PC-3 (cell line): ENCODE measurements around the gene IFNGR1. TPM values are rescaled to one million over a fixed set of nuclear protein-coding genes. Genes with fewer than 3 reads are reported as not detected.

Experiments used
- ATAC-seq: fragments of 200-7000 bp; cut with Tn5 transposase; 2 replicates; pipeline ENCODE4 v1.9.1; 2020; ENCODE audit warnings: mild to moderate bottlenecking, moderate library complexity
- BruUV-seq: library from RNA; stranded (reverse); fragments of 400-500 nt; replicated peaks from 2 replicates; lab custom pipeline; 2021; lab: Mats Ljungman, UMichigan
- CTCF ChIA-PET: fragments of 300-600 bp; sonication (Branson Sonifier 250); formaldehyde crosslinking; loops from one replicate; lab custom pipeline; 2022; ENCODE audit warnings: antibody characterized with exemption; lab: Charles Lee
- POLR2A ChIA-PET: fragments of 300-600 bp; sonication (Branson Sonifier 250); formaldehyde crosslinking; loops from one replicate; lab custom pipeline; 2022; ENCODE audit warnings: antibody characterized with exemption; ENCODE audit not compliant: unreplicated experiment; lab: Charles Lee
- DNase-seq: peaks from one replicate; pipeline ENCODE4 v3.0.0-alpha.2; 2015
- H2AFZ ChIP-seq: fragments of 300-600 bp; sonication (generic); 2 replicates; pipeline ENCODE4 v1.6.0; 2016; ENCODE audit warnings: antibody characterized with exemption, low read length
- H3F3A ChIP-seq: fragments of 300-600 bp; sonication (generic); one replicate; pipeline ENCODE4 v1.6.0; 2017; ENCODE audit warnings: antibody characterized with exemption, low read length, control low read depth, mild to moderate bottlenecking; ENCODE audit not compliant: unreplicated experiment
- H3K27ac ChIP-seq: fragments of 300-600 bp; sonication (generic); 2 replicates; pipeline ENCODE4 v1.5.1; 2016; ENCODE audit warnings: mild to moderate bottlenecking, low read length
- H3K27me3 ChIP-seq: fragments of 300-600 bp; sonication (generic); 2 replicates; pipeline ENCODE4 v1.6.1; 2016; ENCODE audit warnings: low read length, mixed read lengths
- H3K36me3 ChIP-seq: fragments of 300-600 bp; sonication (generic); 2 replicates; pipeline ENCODE4 v1.6.1; 2016; ENCODE audit warnings: low read depth, mixed run types, low read length, mixed read lengths
- H3K4me1 ChIP-seq: fragments of 300-600 bp; sonication (generic); 2 replicates; pipeline ENCODE4 v1.5.1; 2016; ENCODE audit warnings: low read length; ENCODE audit not compliant: insufficient read depth
- H3K4me2 ChIP-seq: fragments of 300-600 bp; sonication (generic); 2 replicates; pipeline ENCODE4 v1.6.0; 2016; ENCODE audit warnings: low read length
- H3K4me3 ChIP-seq: fragments of 300-600 bp; sonication (generic); 2 replicates; pipeline ENCODE4 v1.5.1; 2016; ENCODE audit warnings: mild to moderate bottlenecking, low read length, mixed read lengths
- H3K79me2 ChIP-seq: fragments of 300-600 bp; sonication (generic); 2 replicates; pipeline ENCODE4 v1.6.1; 2017; ENCODE audit warnings: low read length, mixed read lengths
- H3K9ac ChIP-seq: fragments of 300-600 bp; sonication (generic); 2 replicates; pipeline ENCODE4 v1.6.0; 2016; ENCODE audit warnings: mild to moderate bottlenecking, low read length
- H3K9me2 ChIP-seq: fragments of 300-600 bp; sonication (generic); replicated peaks from 2 replicates; pipeline ENCODE4 v1.6.1; 2016; ENCODE audit warnings: mixed run types, low read length, mixed read lengths
- H3K9me3 ChIP-seq: fragments of 300-600 bp; sonication (generic); 2 replicates; pipeline ENCODE4 v1.6.1; 2016; ENCODE audit warnings: low read length, mixed read lengths
- H4K20me1 ChIP-seq: fragments of 300-600 bp; sonication (generic); 2 replicates; pipeline ENCODE4 v1.6.1; 2016; ENCODE audit warnings: low read length, mixed read lengths
- CTCF ChIP-seq: fragments of 300-600 bp; sonication (generic); conservative IDR thresholded peaks from 2 replicates; pipeline ENCODE4 v1.5.1; 2017; ENCODE audit warnings: antibody characterized with exemption, low read depth, mild to moderate bottlenecking, low read length
- EZH2 ChIP-seq: fragments of 300-600 bp; sonication (generic); IDR thresholded peaks from one replicate; pipeline ENCODE4 v1.6.1; 2017; ENCODE audit warnings: antibody characterized with exemption, mild to moderate bottlenecking, low read length; ENCODE audit not compliant: unreplicated experiment
- EZH2phosphoT487 ChIP-seq: fragments of 300-600 bp; sonication (generic); IDR thresholded peaks from 2 replicates; pipeline ENCODE4 v1.6.1; 2018; ENCODE audit warnings: mild to moderate bottlenecking, antibody characterized with exemption, low read length, borderline replicate concordance
- intact Hi-C: fragments of 100-400 bp; cut with micrococcal nuclease; formaldehyde crosslinking; loops from 2 replicates; pipeline ENCODE4 v1.9.0; 2023
- total RNA-seq: library from RNA; depleted of rRNA; stranded (reverse); fragments of >200 nt; gene quantifications from 2 replicates; pipeline ENCODE4 v1.2.3, GENCODE V29; 2014

The IFNGR1 gene
- total RNA-seq, 1 experiment from 2014 or later = 24.6 TPM

GRCh38 chr6:137201006-137201405 is 18.2 kb downstream of the IFNGR1 start:
- Histone ChIP-seq H3K9me3 (no peaks in the 10 kb centered on the region), H3K9ac (no peak overlapping the region), H3K27ac (no peak overlapping the region), H3K4me1 (no peaks in the 10 kb centered on the region), H4K20me1 (no peaks in the 10 kb centered on the region), H3K4me3 (no peak overlapping the region), H2AFZ (no peak overlapping the region), H3K9me2 (no peaks in the 10 kb centered on the region), H3K36me3 (peaks cover 33% of the 10 kb centered on the region), H3K4me2 (no peak overlapping the region), H3F3A (no peaks in the 10 kb centered on the region), H3K79me2 (no peaks in the 10 kb centered on the region), H3K27me3 (no peaks in the 10 kb centered on the region)
- ATAC-seq = no peak
- POLR2A ChIA-PET = no interaction called here
- DNase-seq = no peak
- TF ChIP-seq EZH2phosphoT487 (no peak), CTCF (no peak), EZH2 (no peak)
- CTCF ChIA-PET = no interaction called here
- intact Hi-C loops = loop anchor here (5.0 kb wide), 1 partner anchor 354 kb away; no protein-coding TSS in a partner anchor
- no TSS peak for BruUV-seq

- no peaks in the 10 kb centered on the region for H3K9me2 ChIP-seq
- H3K36me3 ChIP-seq = peaks cover 25% of the 10 kb centered on the region
- intact Hi-C loops = loop anchor here (5.0 kb wide), 1 partner anchor 353 kb away; no protein-coding TSS in a partner anchor
- ChIA-PET POLR2A (no interaction called here), CTCF (no interaction called here)
- H3K9me3 ChIP-seq = no peaks in the 10 kb centered on the region
- H3K27me3 ChIP-seq = no peaks in the 10 kb centered on the region
- H3K9ac ChIP-seq = no peak overlapping the region
- H3F3A ChIP-seq = no peaks in the 10 kb centered on the region
- no peak overlapping the region for H3K4me3 ChIP-seq
- DNase-seq (no peak), ATAC-seq (no peak)
- H3K79me2 ChIP-seq = no peaks in the 10 kb centered on the region
- TF ChIP-seq CTCF (no peak), EZH2phosphoT487 (no peak), EZH2 (no peak)
- no peaks in the 10 kb centered on the region for H3K4me1 ChIP-seq
- no TSS peak for BruUV-seq
- no peaks in the 10 kb centered on the region for H4K20me1 ChIP-seq
- no peak overlapping the region for H3K4me2 ChIP-seq
- no peak overlapping the region for H2AFZ ChIP-seq
- H3K27ac ChIP-seq = no peak overlapping the region
Observed at GRCh38 chr6:137200288-137200687, 18.9 kb downstream of the IFNGR1 start.

- Histone ChIP-seq H3K27me3 (no peaks in the 10 kb centered on the region), H3K27ac (no peak overlapping the region), H3K9me3 (no peaks in the 10 kb centered on the region), H3K9ac (no peak overlapping the region), H4K20me1 (no peaks in the 10 kb centered on the region), H3K4me2 (no peak overlapping the region), H3K79me2 (no peaks in the 10 kb centered on the region), H3K9me2 (no peaks in the 10 kb centered on the region), H3K36me3 (peaks cover 13% of the 10 kb centered on the region), H3K4me3 (no peak overlapping the region), H3F3A (no peaks in the 10 kb centered on the region), H3K4me1 (no peaks in the 10 kb centered on the region), H2AFZ (no peak overlapping the region)
- BruUV-seq = no TSS peak
- ATAC-seq (no peak), DNase-seq (no peak)
- POLR2A ChIA-PET = no interaction called here
- CTCF ChIA-PET = no interaction called here
- intact Hi-C loops = no loop called here
- no peak for TF ChIP-seq EZH2
- TF ChIP-seq CTCF = no peak
- no peak for TF ChIP-seq EZH2phosphoT487
Observed at GRCh38 chr6:137197684-137198645, 21.2 kb downstream of the IFNGR1 start.
